ENCODE data around the gene EFCAB11. TPM values are rescaled to one million over a fixed set of nuclear protein-coding genes. Genes with fewer than 3 reads are reported as not detected.

Gene EFCAB11
- total RNA-seq, 3 donors from 2014 or later, result 6.4 to 13.6 (median 6.9) TPM

DNA sequence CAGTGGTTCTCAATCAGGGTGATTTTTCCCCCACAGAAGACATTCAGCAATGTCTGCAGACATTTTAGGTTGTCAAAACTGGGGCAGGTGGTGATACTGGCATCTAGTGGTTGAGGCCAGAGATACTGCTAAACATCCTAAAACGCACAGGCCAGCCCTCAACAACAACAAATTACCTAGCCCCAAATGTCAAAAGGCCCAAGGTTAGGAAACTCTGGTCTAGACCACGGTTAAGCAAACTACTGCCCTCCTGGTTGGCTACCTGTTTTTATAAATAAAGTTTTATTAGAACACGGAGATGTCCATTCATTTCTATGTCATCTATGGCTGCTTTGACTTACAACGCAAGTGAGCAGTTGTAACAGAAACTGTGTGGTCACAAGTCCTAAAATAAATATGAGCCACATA, 186.7 kb downstream of the EFCAB11 start:
- no peaks in the 10 kb centered on the region for H3K4me1 ChIP-seq
- TF ChIP-seq, protein P1, sequence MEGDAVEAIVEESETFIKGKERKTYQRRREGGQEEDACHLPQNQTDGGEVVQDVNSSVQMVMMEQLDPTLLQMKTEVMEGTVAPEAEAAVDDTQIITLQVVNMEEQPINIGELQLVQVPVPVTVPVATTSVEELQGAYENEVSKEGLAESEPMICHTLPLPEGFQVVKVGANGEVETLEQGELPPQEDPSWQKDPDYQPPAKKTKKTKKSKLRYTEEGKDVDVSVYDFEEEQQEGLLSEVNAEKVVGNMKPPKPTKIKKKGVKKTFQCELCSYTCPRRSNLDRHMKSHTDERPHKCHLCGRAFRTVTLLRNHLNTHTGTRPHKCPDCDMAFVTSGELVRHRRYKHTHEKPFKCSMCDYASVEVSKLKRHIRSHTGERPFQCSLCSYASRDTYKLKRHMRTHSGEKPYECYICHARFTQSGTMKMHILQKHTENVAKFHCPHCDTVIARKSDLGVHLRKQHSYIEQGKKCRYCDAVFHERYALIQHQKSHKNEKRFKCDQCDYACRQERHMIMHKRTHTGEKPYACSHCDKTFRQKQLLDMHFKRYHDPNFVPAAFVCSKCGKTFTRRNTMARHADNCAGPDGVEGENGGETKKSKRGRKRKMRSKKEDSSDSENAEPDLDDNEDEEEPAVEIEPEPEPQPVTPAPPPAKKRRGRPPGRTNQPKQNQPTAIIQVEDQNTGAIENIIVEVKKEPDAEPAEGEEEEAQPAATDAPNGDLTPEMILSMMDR (IDR thresholded peaks at IDR 0.05), result peak in 2 of 3 donors; percentile 32 to 47
- TF ChIP-seq POLR2A (IDR thresholded peaks at IDR 0.05), result no peak
- no peaks in the 10 kb centered on the region for H3K27me3 ChIP-seq
- H3K27ac ChIP-seq, result no peak overlapping the region
- H3K4me3 ChIP-seq, result no peak overlapping the region
- intact Hi-C loops (cut with DNase I; ENCODE audit: low total_unique reads), result no loop called here
- no peak for DNase-seq (ENCODE audit: low spot score in 2 of 2)
- H3K36me3 ChIP-seq, result no peaks in the 10 kb centered on the region
- H3K9me3 ChIP-seq, result no peaks in the 10 kb centered on the region

DNA sequence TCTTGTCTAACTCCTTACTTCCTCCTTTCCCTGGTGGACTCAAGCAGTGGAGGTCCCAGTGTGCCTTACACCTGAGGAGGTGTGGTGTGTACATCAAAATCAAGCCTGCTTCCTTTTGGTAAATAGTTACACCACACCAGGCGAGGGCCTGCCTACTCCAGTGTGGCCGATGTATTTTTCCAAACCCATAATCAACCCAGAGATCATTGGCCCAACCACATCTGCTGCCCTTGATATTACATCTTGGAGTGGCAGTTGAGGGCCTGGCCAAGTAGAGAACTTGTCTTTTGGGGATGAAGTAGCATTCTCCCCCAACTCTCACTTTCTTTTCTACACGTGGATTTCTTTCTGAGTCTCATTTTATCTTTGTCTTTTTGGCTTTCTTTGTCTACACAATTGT, 187.4 kb downstream of the EFCAB11 start:
- Histone ChIP-seq H3K4me3 (no peak overlapping the region), H3K9me3 (no peaks in the 10 kb centered on the region), H3K27me3 (no peaks in the 10 kb centered on the region), H3K36me3 (no peaks in the 10 kb centered on the region), H3K4me1 (no peaks in the 10 kb centered on the region), H3K27ac (no peak overlapping the region)
- intact Hi-C loops (cut with DNase I; ENCODE audit: low total_unique reads), result no loop called here
- no peak for DNase-seq (ENCODE audit: low spot score in 2 of 2)
- TF ChIP-seq POLR2AphosphoS5 (IDR thresholded peaks at IDR 0.05) (no peak), POLR2A (IDR thresholded peaks at IDR 0.05) (no peak)
- TF ChIP-seq, protein P1 (IDR thresholded peaks at IDR 0.05), result no peak

DNA sequence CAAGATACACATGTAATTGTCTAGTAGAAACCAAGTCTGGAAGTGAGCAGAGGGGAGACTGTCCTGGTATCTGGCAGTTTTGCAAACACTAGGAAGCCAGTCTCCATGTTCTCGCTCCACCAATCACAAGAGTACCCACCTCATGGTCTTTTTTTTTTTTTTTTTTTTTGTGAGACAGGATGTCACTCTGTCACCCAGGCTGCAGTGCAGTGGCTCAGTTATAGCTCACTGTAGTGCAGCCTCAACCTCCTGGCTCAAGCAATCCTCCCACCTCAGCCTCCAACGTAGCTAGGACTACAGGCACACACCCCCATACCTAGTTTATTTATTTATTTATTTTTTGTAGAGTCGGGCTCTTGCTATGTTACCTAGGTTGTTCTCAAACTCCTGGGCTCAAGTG, 189.2 kb downstream of the EFCAB11 start:
- TF ChIP-seq, protein P1 (IDR thresholded peaks at IDR 0.05), result no peak
- TF ChIP-seq POLR2A (IDR thresholded peaks at IDR 0.05) (no peak), POLR2AphosphoS5 (IDR thresholded peaks at IDR 0.05) (no peak)
- Histone ChIP-seq H3K27me3 (no peaks in the 10 kb centered on the region), H3K27ac (no peak overlapping the region), H3K4me1 (no peaks in the 10 kb centered on the region), H3K9me3 (no peaks in the 10 kb centered on the region), H3K36me3 (no peaks in the 10 kb centered on the region), H3K4me3 (no peak overlapping the region)
- intact Hi-C loops (cut with DNase I; ENCODE audit: low total_unique reads), result no loop called here
- no peak for DNase-seq (ENCODE audit: low spot score in 2 of 2)

DNA sequence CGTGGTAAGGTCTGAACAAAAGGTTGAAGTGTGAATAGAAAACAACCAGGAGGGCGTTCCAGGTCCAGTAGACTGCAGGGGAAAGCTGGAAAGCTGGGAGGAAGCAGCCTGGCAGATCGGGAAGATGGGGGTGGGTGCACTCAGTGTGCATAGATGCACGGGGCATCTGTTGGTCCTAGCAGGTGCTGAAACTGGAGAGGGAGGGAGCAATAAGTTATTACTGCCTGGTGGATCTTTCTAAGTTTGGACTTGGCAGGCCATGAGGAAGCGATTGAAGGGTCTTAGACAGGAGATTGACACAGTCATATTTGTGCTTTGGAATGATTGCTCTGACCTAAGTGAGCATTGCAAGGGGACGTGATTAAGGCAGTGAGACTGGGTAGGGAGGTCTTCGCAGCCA, 194.4 kb downstream of the EFCAB11 start:
- intact Hi-C loops (cut with DNase I; ENCODE audit: low total_unique reads), result no loop called here
- no peak for TF ChIP-seq POLR2AphosphoS5 (IDR thresholded peaks at IDR 0.05)
- TF ChIP-seq POLR2A (IDR thresholded peaks at IDR 0.05), result no peak
- Histone ChIP-seq H3K27ac (no peak overlapping the region), H3K4me1 (no peaks in the 10 kb centered on the region), H3K36me3 (no peaks in the 10 kb centered on the region), H3K27me3 (no peaks in the 10 kb centered on the region), H3K4me3 (no peak overlapping the region), H3K9me3 (peaks cover 0 to 4% of the 10 kb centered on the region in 2 donors)
- DNase-seq (ENCODE audit: low spot score in 2 of 2), result no peak

DNA sequence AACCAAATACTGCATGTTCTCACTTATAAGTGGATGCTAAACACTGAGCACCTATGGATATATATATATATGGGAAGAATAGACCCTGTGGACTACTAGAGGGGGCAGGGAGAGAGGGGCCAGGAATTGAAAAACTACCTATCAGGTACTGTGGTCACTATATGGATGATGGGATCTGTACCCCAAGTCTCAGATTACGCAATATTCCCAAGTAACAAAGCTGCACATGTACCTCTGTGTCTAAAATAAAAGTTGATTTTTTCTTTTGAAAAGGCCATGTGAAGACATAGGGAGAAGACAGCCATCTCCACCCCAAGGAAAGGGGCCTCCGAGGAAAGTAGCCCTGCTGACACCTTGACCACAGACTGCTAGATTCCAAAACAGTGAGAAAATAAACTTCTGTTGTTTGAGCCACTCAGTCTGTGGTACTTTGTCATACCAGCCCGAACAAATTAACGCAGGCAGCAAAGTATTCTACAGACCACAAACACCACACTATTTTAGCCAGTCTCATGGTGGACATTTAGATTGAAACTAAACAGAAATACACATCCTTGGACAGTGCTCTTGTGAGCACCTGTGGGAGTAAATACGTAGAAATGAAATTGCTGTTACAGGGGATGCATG, 197.1 kb downstream of the EFCAB11 start:
- intact Hi-C loops (cut with DNase I; ENCODE audit: low total_unique reads), result no loop called here
- Histone ChIP-seq H3K4me1 (no peaks in the 10 kb centered on the region), H3K36me3 (no peaks in the 10 kb centered on the region), H3K9me3 (peaks cover 0 to 4% of the 10 kb centered on the region in 2 donors), H3K4me3 (no peak overlapping the region), H3K27ac (no peak overlapping the region), H3K27me3 (no peaks in the 10 kb centered on the region)
- no peak for DNase-seq (ENCODE audit: low spot score in 2 of 2)
- TF ChIP-seq, protein P1 (IDR thresholded peaks at IDR 0.05), result no peak
- TF ChIP-seq POLR2AphosphoS5 (IDR thresholded peaks at IDR 0.05) (no peak), POLR2A (IDR thresholded peaks at IDR 0.05) (no peak)

Measured in breast epithelium (tissue), 4 donors.